Suprapubic skin (tissue), 4 donors: ENCODE data around the gene SLC46A1. TPM values are rescaled to one million over a fixed set of nuclear protein-coding genes. Genes with fewer than 3 reads are reported as not detected.

Experiments
- DNase-seq, 2 donors: peaks; one replicate each; pipeline ENCODE4 v3.0.0-alpha.2; 2019; ENCODE audit warnings: low spot score in 2 of 2
- H3K27ac ChIP-seq: fragments of 200-600 bp; sonication (generic); one replicate; pipeline ENCODE4 v1.5.1; 2019
- H3K27me3 ChIP-seq: fragments of 200-600 bp; sonication (generic); one replicate; pipeline ENCODE4 v1.5.1; 2019
- H3K36me3 ChIP-seq: fragments of 200-600 bp; sonication (generic); one replicate; pipeline ENCODE4 v1.5.1; 2019
- H3K4me1 ChIP-seq: fragments of 200-600 bp; sonication (generic); one replicate; pipeline ENCODE4 v1.5.1; 2019
- H3K4me3 ChIP-seq: fragments of 200-600 bp; sonication (generic); one replicate; pipeline ENCODE4 v1.5.1; 2019; ENCODE audit warnings: mild to moderate bottlenecking
- H3K9me3 ChIP-seq: fragments of 200-600 bp; sonication (generic); one replicate; pipeline ENCODE4 v1.5.1; 2019
- CTCF ChIP-seq, 2 donors: fragments of 200-600 bp in 1 of 2; fragments of 450-650 bp in 1 of 2; sonication (generic) in 1 of 2; IDR thresholded peaks; one replicate each; pipeline ENCODE4 v1.5.1; 2016 to 2019; ENCODE audit warnings: antibody characterized with exemption in 2 of 2, mild to moderate bottlenecking in 1 of 2, moderate library complexity in 1 of 2
- EP300 ChIP-seq: sonication (generic); formaldehyde crosslinking; IDR thresholded peaks from one replicate; pipeline ENCODE4 v1.6.1; 2017; ENCODE audit warnings: antibody characterized with exemption
- POLR2A ChIP-seq, 2 donors: fragments of 450-650 bp; IDR thresholded peaks; one replicate each; pipeline ENCODE4 v1.6.1; 2017; ENCODE audit warnings: antibody characterized with exemption in 2 of 2, mild to moderate bottlenecking in 2 of 2, moderate library complexity in 2 of 2
- POLR2AphosphoS5 ChIP-seq, 3 donors: sonication (generic); formaldehyde crosslinking; IDR thresholded peaks; one replicate each; pipeline ENCODE4 v1.6.1; 2017; ENCODE audit warnings: antibody characterized with exemption in 3 of 3
- WGBS: methylation state at CpG from one replicate; pipeline ENCODE4 v1.1.5; 2018; 5-methylcytosine and 5-hydroxymethylcytosine counted together
- total RNA-seq, 4 donors: library from RNA; depleted of rRNA; stranded (reverse); fragments of >200 nt; gene quantifications; one replicate each; pipeline ENCODE4 v1.1.0, GENCODE V29; 2016

SLC46A1 gene
- total RNA-seq, 4 donors from 2014 or later = 2.1 to 8.5 (median 3.5) TPM

- 86% methylated on average over 2 of the region's 2 CpGs for WGBS
- Histone ChIP-seq H3K27me3 (no peaks in the 10 kb centered on the region), H3K36me3 (peaks cover 20% of the 10 kb centered on the region), H3K9me3 (no peaks in the 10 kb centered on the region), H3K27ac (no peak overlapping the region), H3K4me1 (peaks cover 22% of the 10 kb centered on the region), H3K4me3 (no peak overlapping the region)
- DNase-seq = no peak
- TF ChIP-seq POLR2A (IDR thresholded peaks at IDR 0.05) (no peak), CTCF (IDR thresholded peaks at IDR 0.05) (no peak), POLR2AphosphoS5 (IDR thresholded peaks at IDR 0.05) (no peak), EP300 (no peak)
These were observed 2.0 kb downstream of the SLC46A1 start for GRCh38 chr17:28404007-28404406.

DNA sequence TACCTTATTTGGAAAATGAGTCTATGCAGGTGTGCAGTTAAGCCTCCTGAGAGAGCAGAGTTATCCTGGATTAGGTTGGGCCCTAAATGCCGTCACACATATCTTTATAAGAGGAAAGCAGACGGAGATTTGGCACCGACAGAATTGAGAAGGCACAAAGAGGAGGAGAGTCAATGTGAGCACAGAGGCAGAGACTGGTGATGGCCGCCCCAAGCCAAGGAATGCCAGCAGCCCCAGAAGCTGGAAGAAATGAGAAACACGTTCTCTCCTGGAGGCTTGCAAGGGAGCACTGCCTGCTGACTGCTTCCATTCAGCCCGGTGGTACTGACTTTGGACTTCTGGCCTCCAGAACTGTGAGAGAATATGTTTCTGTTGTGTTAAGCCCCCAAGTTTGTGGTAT, 3.2 kb downstream of the SLC46A1 start:
- H3K4me3 ChIP-seq = no peak overlapping the region
- H3K27ac ChIP-seq = no peak overlapping the region
- peaks cover 30% of the 10 kb centered on the region for H3K36me3 ChIP-seq
- H3K9me3 ChIP-seq = no peaks in the 10 kb centered on the region
- peaks cover 22% of the 10 kb centered on the region for H3K4me1 ChIP-seq
- WGBS = 86% methylated on average over 6 of the region's 6 CpGs
- TF ChIP-seq POLR2AphosphoS5 (IDR thresholded peaks at IDR 0.05) = no peak
- TF ChIP-seq CTCF (IDR thresholded peaks at IDR 0.05) = no peak
- TF ChIP-seq POLR2A (IDR thresholded peaks at IDR 0.05) = no peak
- no peak for TF ChIP-seq EP300
- DNase-seq = no peak
- H3K27me3 ChIP-seq = no peaks in the 10 kb centered on the region

- Histone ChIP-seq H3K4me3 (no peak overlapping the region), H3K9me3 (no peaks in the 10 kb centered on the region), H3K36me3 (peaks cover 36% of the 10 kb centered on the region), H3K27me3 (no peaks in the 10 kb centered on the region), H3K4me1 (peaks cover 22% of the 10 kb centered on the region), H3K27ac (no peak overlapping the region)
- TF ChIP-seq POLR2A (IDR thresholded peaks at IDR 0.05) (no peak), CTCF (IDR thresholded peaks at IDR 0.05) (no peak)
- no peak for DNase-seq
- 32% methylated on average over 3 of the region's 3 CpGs for WGBS
These were observed 3.8 kb downstream of the SLC46A1 start for GRCh38 chr17:28402224-28402630.

GRCh38 chr17:28399808-28400207, 6.2 kb downstream of the SLC46A1 start:
- no peak overlapping the region for H3K4me3 ChIP-seq
- H3K4me1 ChIP-seq = peaks cover 2% of the 10 kb centered on the region
- H3K27ac ChIP-seq = no peak overlapping the region
- no peak for DNase-seq
- H3K9me3 ChIP-seq = no peaks in the 10 kb centered on the region
- 89% methylated on average over 4 of the region's 4 CpGs for WGBS
- TF ChIP-seq POLR2A (IDR thresholded peaks at IDR 0.05) = no peak
- TF ChIP-seq CTCF (IDR thresholded peaks at IDR 0.05) = no peak
- TF ChIP-seq EP300 = no peak
- TF ChIP-seq POLR2AphosphoS5 (IDR thresholded peaks at IDR 0.05) = no peak
- H3K36me3 ChIP-seq = peaks cover 51% of the 10 kb centered on the region
- no peaks in the 10 kb centered on the region for H3K27me3 ChIP-seq

DNA sequence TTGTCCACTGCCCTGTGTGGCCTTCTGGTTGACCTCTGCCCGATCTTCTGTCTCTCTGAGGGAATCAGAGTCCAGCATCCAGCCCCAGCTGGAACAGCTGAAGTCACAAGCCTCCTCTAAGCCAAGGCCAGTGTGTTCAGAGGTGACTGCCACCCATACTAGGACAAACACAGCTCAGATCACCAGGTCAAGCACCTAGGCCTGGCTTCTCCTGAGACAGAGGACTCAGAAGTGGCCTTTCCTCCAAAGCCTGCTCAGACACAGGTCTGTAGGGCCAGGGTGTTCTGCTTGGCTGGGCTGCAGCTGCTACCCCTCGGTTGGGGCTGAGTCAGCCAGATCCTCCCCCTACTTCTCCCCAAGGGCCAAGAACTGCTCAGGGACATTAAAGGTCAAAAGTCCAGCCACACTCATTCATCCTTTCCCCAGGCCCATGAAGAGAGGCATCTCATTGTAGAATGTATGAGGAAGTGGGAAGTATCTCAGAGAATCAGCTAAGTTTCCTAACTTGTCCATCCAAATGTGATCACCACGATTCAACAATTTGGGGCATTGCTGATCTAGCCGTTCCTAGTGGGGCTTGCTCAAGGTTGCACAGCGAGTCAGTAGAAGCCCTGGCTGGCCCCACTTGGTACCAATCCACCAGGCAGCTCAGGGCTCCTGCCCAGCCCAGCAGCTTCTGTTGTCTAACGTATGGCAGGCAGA, 7.6 kb downstream of the SLC46A1 start:
- WGBS = 69% methylated on average over 6 of the region's 6 CpGs
- H3K9me3 ChIP-seq = no peaks in the 10 kb centered on the region
- peaks cover 56% of the 10 kb centered on the region for H3K36me3 ChIP-seq
- H3K27ac ChIP-seq = no peak overlapping the region
- H3K4me1 ChIP-seq = no peaks in the 10 kb centered on the region
- DNase-seq = no peak
- TF ChIP-seq EP300 (no peak), POLR2AphosphoS5 (IDR thresholded peaks at IDR 0.05) (no peak), POLR2A (IDR thresholded peaks at IDR 0.05) (no peak), CTCF (IDR thresholded peaks at IDR 0.05) (no peak)
- H3K4me3 ChIP-seq = no peak overlapping the region
- no peaks in the 10 kb centered on the region for H3K27me3 ChIP-seq
